ENCODE measurements around the gene EXT2.

EXT2 gene

DNA sequence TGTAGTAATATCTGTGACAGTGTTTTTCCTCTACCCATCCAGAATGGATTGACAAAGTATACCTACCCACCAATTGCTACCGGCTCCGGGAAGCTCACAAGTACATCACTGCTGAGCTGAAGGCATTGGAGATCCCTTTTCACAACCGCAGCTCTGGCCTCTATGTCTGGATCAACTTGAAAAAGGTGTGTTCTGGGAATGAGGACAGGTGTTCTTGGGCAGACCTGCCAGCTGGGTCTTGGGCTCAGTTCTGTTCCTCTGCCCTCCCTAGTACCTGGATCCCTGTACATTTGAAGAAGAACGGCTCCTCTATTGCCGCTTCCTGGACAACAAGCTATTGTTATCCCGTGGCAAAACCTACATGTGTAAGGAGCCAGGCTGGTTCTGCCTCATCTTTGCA lies 37.2 kb upstream of the EXT2 start:
- Histone ChIP-seq H3K27ac (ENCODE audit: low read length) (no peak overlapping the region), H3F3A (ENCODE audit: insufficient read depth, low read length) (no peaks in the 10 kb centered on the region), H3K27me3 (replicated peaks; ENCODE audit: insufficient read depth, low read length) (no peaks in the 10 kb centered on the region), H3K9me2 (replicated peaks; ENCODE audit: insufficient read depth, low read length) (no peaks in the 10 kb centered on the region), H4K20me1 (ENCODE audit: insufficient read depth, low read length) (no peaks in the 10 kb centered on the region), H3K9ac (ENCODE audit: low read length) (no peak overlapping the region), H3K4me2 (ENCODE audit: low read depth, low read length) (no peak overlapping the region), H2AFZ (ENCODE audit: low read length) (no peak overlapping the region), H3K36me3 (replicated peaks; ENCODE audit: insufficient read depth, low read length) (no peaks in the 10 kb centered on the region), H3K9me3 (replicated peaks; ENCODE audit: insufficient read depth, low read length) (no peaks in the 10 kb centered on the region), H3K4me3 (ENCODE audit: low read length) (no peak overlapping the region), H3K4me1 (ENCODE audit: low read length) (no peaks in the 10 kb centered on the region), H3K79me2 (ENCODE audit: low read length) (no peaks in the 10 kb centered on the region)
- TF ChIP-seq EZH2 (optimal IDR thresholded peaks at IDR 0.05; ENCODE audit: low read depth, low read length) = no peak
- TF ChIP-seq EZH2phosphoT487 (IDR thresholded peaks at IDR 0.05; ENCODE audit: low read length) = no peak
- TF ChIP-seq, protein P1, sequence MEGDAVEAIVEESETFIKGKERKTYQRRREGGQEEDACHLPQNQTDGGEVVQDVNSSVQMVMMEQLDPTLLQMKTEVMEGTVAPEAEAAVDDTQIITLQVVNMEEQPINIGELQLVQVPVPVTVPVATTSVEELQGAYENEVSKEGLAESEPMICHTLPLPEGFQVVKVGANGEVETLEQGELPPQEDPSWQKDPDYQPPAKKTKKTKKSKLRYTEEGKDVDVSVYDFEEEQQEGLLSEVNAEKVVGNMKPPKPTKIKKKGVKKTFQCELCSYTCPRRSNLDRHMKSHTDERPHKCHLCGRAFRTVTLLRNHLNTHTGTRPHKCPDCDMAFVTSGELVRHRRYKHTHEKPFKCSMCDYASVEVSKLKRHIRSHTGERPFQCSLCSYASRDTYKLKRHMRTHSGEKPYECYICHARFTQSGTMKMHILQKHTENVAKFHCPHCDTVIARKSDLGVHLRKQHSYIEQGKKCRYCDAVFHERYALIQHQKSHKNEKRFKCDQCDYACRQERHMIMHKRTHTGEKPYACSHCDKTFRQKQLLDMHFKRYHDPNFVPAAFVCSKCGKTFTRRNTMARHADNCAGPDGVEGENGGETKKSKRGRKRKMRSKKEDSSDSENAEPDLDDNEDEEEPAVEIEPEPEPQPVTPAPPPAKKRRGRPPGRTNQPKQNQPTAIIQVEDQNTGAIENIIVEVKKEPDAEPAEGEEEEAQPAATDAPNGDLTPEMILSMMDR (IDR thresholded peaks at IDR 0.05; ENCODE audit: low read length) = no peak
- no peak for DNase-seq

DNA sequence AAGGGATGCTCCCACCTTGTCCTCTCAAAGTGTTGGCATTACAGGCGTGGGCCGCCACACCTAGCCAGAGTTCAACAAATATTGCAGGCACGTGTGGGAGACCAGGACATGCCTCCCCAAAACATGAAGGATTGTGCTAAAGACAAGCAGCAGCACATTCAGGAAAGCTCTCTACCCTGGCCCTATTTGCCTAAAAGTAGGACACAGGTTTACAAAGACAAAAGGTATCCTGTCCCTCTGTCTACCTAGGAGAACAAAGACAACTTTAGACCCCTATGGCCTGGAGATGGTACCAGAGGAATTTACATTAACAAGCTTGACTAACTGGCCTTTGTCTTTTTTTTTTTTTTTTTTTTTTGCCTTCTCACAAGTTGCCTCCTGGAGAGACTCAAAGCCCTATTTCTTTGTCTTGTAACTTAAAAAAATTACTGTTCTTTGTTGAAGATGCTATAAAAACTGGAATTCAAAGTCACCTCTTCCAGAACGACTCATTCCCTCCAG lies 30.3 kb upstream of the EXT2 start:
- Histone ChIP-seq H3K9ac (ENCODE audit: low read length) (peak overlapping the region; percentile 59; the same call in 1 of the 2 replicates), H3K27me3 (replicated peaks; ENCODE audit: insufficient read depth, low read length) (no peaks in the 10 kb centered on the region), H3K9me2 (replicated peaks; ENCODE audit: insufficient read depth, low read length) (no peaks in the 10 kb centered on the region), H3K9me3 (replicated peaks; ENCODE audit: insufficient read depth, low read length) (no peaks in the 10 kb centered on the region), H3K4me2 (ENCODE audit: low read depth, low read length) (peak overlapping the region; percentile 84), H2AFZ (ENCODE audit: low read length) (peak overlapping the region; percentile 89), H3K79me2 (ENCODE audit: low read length) (no peaks in the 10 kb centered on the region), H3K4me3 (ENCODE audit: low read length) (peak overlapping the region; percentile 94), H3K4me1 (ENCODE audit: low read length) (no peaks in the 10 kb centered on the region), H3F3A (ENCODE audit: insufficient read depth, low read length) (no peaks in the 10 kb centered on the region), H3K27ac (ENCODE audit: low read length) (no peak overlapping the region), H4K20me1 (ENCODE audit: insufficient read depth, low read length) (no peaks in the 10 kb centered on the region), H3K36me3 (replicated peaks; ENCODE audit: insufficient read depth, low read length) (no peaks in the 10 kb centered on the region)
- DNase-seq = no peak
- TF ChIP-seq, protein P1 (IDR thresholded peaks at IDR 0.05; ENCODE audit: low read length) = no peak
- TF ChIP-seq EZH2phosphoT487 (IDR thresholded peaks at IDR 0.05; ENCODE audit: low read length) (no peak), EZH2 (optimal IDR thresholded peaks at IDR 0.05; ENCODE audit: low read depth, low read length) (no peak)

DNA sequence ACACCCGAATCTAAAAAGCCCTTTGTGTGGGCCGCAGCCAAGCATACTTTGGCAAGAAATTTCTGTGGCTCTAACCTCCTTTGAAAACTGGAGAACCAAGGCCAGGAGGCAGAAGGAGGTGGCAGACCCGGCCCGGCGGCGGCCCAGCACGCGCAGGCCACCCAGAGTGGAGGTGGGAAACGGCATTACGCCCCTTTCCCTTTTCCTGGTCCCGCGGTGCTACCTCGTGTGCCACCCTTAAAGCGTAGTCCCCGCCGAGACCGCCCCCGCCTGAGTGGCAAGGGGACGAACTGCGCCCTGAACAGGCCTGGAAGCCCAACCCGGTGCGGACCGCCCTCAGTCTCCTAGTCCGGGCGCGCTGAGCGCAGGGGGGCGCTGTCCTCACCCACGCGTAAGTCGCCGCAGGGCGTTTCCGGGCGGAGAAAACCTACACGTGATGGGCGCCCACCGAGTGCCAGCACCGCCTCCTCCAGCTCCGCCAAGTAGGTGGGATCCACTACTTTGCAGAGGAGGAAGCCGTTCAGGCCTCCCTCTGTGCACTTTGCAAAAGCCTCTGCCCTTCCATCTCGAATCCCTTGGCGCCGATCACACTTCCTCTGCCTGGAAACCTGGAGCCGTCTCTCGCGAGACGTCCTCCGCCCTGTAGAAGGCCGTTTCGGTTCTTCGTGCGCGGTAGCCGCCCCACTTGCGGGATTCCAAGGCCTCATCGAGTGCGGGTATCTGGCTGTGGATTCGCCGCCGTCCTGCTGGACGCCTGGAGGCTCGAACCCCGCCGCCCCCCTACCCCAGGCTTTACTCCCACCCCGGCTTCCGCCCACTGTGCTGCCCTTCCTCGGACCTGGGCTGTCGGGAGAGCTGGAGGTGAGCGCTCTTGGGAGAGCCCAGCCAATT lies 29.4 kb upstream of the EXT2 start, which contains the start of gene ACCS:
Gene ACCS (plus strand): TSS at position 430 of the 891 bp plus-strand sequence. CDS start 1,358 bp downstream, outside the sequence.
- Histone ChIP-seq H3K9me2 (replicated peaks; ENCODE audit: insufficient read depth, low read length) (no peaks in the 10 kb centered on the region), H3K4me3 (ENCODE audit: low read length) (peak within 1 kb of the TSS; percentile 94), H3K79me2 (ENCODE audit: low read length) (no peaks in the 10 kb centered on the region), H3K4me2 (ENCODE audit: low read depth, low read length) (peak within 1 kb of the TSS; percentile 84), H3K4me1 (ENCODE audit: low read length) (no peaks in the 10 kb centered on the region), H3K9me3 (replicated peaks; ENCODE audit: insufficient read depth, low read length) (no peaks in the 10 kb centered on the region), H3K9ac (ENCODE audit: low read length) (peak within 1 kb of the TSS; percentile 59), H3K27me3 (replicated peaks; ENCODE audit: insufficient read depth, low read length) (no peaks in the 10 kb centered on the region), H3K27ac (ENCODE audit: low read length) (no peak within 1 kb of the TSS; the same call in 1 of the 2 replicates), H3K36me3 (replicated peaks; ENCODE audit: insufficient read depth, low read length) (no peaks in the 10 kb centered on the region), H4K20me1 (ENCODE audit: insufficient read depth, low read length) (no peaks in the 10 kb centered on the region), H3F3A (ENCODE audit: insufficient read depth, low read length) (no peaks in the 10 kb centered on the region), H2AFZ (ENCODE audit: low read length) (peak within 1 kb of the TSS; percentile 89)
- DNase-seq = peak; percentile 87
- TF ChIP-seq, protein P1 (IDR thresholded peaks at IDR 0.05; ENCODE audit: low read length) = peak; percentile 77
- no peak for TF ChIP-seq EZH2 (optimal IDR thresholded peaks at IDR 0.05; ENCODE audit: low read depth, low read length)

Measured in MM.1S (cell line).